Measurements from ENCODE around the gene TIGD6.

TIGD6 gene

GRCh38 chr5:150016537-150016936, 16.1 kb upstream of the TIGD6 start:
- no peak for DNase-seq (ENCODE audit: low read depth)

GRCh38 chr5:150015415-150015814, 15.0 kb upstream of the TIGD6 start:
- DNase-seq (ENCODE audit: low read depth) = no peak

GRCh38 chr5:150014456-150014855, 14.0 kb upstream of the TIGD6 start:
- DNase-seq (ENCODE audit: low read depth) = no peak

GRCh38 chr5:150013931-150014330, 13.5 kb upstream of the TIGD6 start:
- DNase-seq (ENCODE audit: low read depth) = no peak

- no peak for DNase-seq (ENCODE audit: low read depth)
Observed at GRCh38 chr5:150009671-150010387, 9.4 kb upstream of the TIGD6 start.

- DNase-seq (ENCODE audit: low read depth) = no peak
Observed at GRCh38 chr5:150007050-150007449, 6.6 kb upstream of the TIGD6 start.

GRCh38 chr5:150006318-150006717, 5.9 kb upstream of the TIGD6 start:
- DNase-seq (ENCODE audit: low read depth) = no peak

GRCh38 chr5:150001660-150002486, 1.4 kb upstream of the TIGD6 start:
- peak; percentile 29 for DNase-seq (ENCODE audit: low read depth)

GRCh38 chr5:150000990-150001659, 671 bp upstream of the TIGD6 start:
- DNase-seq (ENCODE audit: low read depth) = no peak

- no peak for DNase-seq (ENCODE audit: low read depth)
Observed at GRCh38 chr5:149999866-150000255, 593 bp downstream of the TIGD6 start.

- no peak for DNase-seq (ENCODE audit: low read depth)
Observed at GRCh38 chr5:149999359-149999758, 1.1 kb downstream of the TIGD6 start.

GRCh38 chr5:149998281-149998680, 2.2 kb downstream of the TIGD6 start:
- no peak for DNase-seq (ENCODE audit: low read depth)

GRCh38 chr5:149996205-149996890, 4.1 kb downstream of the TIGD6 start:
- no peak for DNase-seq (ENCODE audit: low read depth)

- no peak for DNase-seq (ENCODE audit: low read depth)
Observed at GRCh38 chr5:149995385-149996204, 4.9 kb downstream of the TIGD6 start.

- no peak for DNase-seq (ENCODE audit: low read depth)
Observed at GRCh38 chr5:149993471-149993870, 7.0 kb downstream of the TIGD6 start.

GRCh38 chr5:149990518-149991376, 9.7 kb downstream of the TIGD6 start:
- DNase-seq (ENCODE audit: low read depth) = peak; percentile 48

GRCh38 chr5:149988126-149988525, 12.3 kb downstream of the TIGD6 start:
- no peak for DNase-seq (ENCODE audit: low read depth)

- no peak for DNase-seq (ENCODE audit: low read depth)
Observed at GRCh38 chr5:149982505-149982904, 17.9 kb downstream of the TIGD6 start.

GRCh38 chr5:149981206-149981605, 19.2 kb downstream of the TIGD6 start:
- no peak for DNase-seq (ENCODE audit: low read depth)

- no peak for DNase-seq (ENCODE audit: low read depth)
Observed at GRCh38 chr5:149979896-149980295, 20.6 kb downstream of the TIGD6 start.

Measured in stimulated activated CD8-positive, alpha-beta memory T cell treated with anti-CD3 and anti-CD28 coated beads, Interleukin-15, amount 100 ng/mL, for 1 hour (primary cell).